ENCODE results near the gene OR8J1.
"Not testable (repeated sequence)": the region's sequence is repeated elsewhere in the genome, so short reads cannot be mapped to it uniquely, and the experiment has no call there.

The OR8J1 gene

DNA sequence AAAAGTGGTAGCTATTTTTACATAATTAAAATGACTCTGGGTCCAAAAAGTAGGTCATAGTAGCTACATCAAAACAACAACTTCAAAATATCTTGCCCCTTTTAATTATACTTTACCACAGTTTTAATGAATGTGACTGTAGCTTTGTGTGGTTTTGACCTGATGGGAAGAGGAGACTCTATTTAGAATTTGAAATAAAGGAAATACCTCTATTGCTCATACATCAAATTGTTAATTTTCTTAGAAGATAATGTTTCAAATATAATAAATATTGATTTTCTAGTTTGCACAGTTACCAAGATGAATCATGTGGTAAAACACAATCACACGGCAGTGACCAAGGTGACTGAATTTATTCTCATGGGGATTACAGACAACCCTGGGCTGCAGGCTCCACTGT, 8.4 kb upstream of the OR8J1 start, which contains the start of gene OR8K1:
Gene OR8K1, plus strand, starts transcription at position 301 of the 400 bp plus-strand sequence. Its CDS starts 0 bp downstream, at position 301.
- Histone ChIP-seq H3K36me3 (no peaks in the 10 kb centered on the region), H3K27me3 (ENCODE audit: insufficient read depth, low read depth, severe bottlenecking) (peaks cover 20% of the 10 kb centered on the region), H3K9me3 (ENCODE audit: severe bottlenecking) (no peaks in the 10 kb centered on the region), H3K4me3 (ENCODE audit: low read depth, low read length) (no peak within 1 kb of the TSS), H3K27ac (no peak within 1 kb of the TSS)
- no peak for TF ChIP-seq CTCF (IDR thresholded peaks at IDR 0.05; ENCODE audit: low read depth, low read length)
- DNase-seq = no peak

- Histone ChIP-seq H3K27ac (no peak within 1 kb of the TSS), H3K27me3 (ENCODE audit: insufficient read depth, low read depth, severe bottlenecking) (peaks cover 16% of the 10 kb centered on the region), H3K9me3 (ENCODE audit: severe bottlenecking) (no peaks in the 10 kb centered on the region), H3K4me3 (ENCODE audit: low read depth, low read length) (no peak within 1 kb of the TSS), H3K36me3 (no peaks in the 10 kb centered on the region)
- DNase-seq = no peak
- TF ChIP-seq CTCF (IDR thresholded peaks at IDR 0.05; ENCODE audit: low read depth, low read length) = no peak
Measured at GRCh38 chr11:56375324-56375723, 21.2 kb downstream of the OR8J1 start, which contains the start of gene OR8U1. Gene OR8U1, plus strand, starts transcription at chr11:56375624. Its CDS starts 0 bp downstream, at chr11:56375624.

DNA sequence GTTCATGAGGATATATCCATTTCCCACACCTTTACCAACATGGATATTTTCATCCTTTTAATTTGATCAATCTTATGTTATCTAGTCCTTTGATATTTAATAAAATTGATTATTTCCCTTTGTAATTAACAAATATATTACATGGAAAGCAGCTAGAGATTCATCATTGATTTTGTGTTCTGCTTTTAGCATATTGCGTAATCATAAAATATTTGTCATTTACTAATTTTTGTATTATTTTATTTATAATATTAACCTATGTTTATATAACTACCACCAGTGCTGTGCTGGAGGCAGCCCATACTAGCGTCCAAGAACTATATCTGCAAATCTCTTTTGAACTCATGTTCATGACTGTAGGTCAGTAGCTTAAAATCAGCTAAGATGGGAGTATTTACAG, 26.0 kb downstream of the OR8J1 start:
- Histone ChIP-seq H3K27me3 (ENCODE audit: insufficient read depth, low read depth, severe bottlenecking) (peaks cover 15% of the 10 kb centered on the region), H3K9me3 (ENCODE audit: severe bottlenecking) (no peaks in the 10 kb centered on the region), H3K36me3 (no peaks in the 10 kb centered on the region), H3K27ac (no peak overlapping the region), H3K4me3 (ENCODE audit: low read depth, low read length) (no peak overlapping the region)
- DNase-seq = no peak
- TF ChIP-seq CTCF (IDR thresholded peaks at IDR 0.05; ENCODE audit: low read depth, low read length) = no peak

GRCh38 chr11:56394381-56394780, 40.3 kb downstream of the OR8J1 start:
- H3K9me3 ChIP-seq (ENCODE audit: severe bottlenecking) = no peaks in the 10 kb centered on the region
- H3K36me3 ChIP-seq = no peaks in the 10 kb centered on the region
- no peak for DNase-seq
- peaks cover 16% of the 10 kb centered on the region for H3K27me3 ChIP-seq (ENCODE audit: insufficient read depth, low read depth, severe bottlenecking)
- H3K4me3 ChIP-seq (ENCODE audit: low read depth, low read length) = no peak overlapping the region
- H3K27ac ChIP-seq = no peak overlapping the region
- TF ChIP-seq CTCF (IDR thresholded peaks at IDR 0.05; ENCODE audit: low read depth, low read length) = no peak

- no peak overlapping the region for H3K27ac ChIP-seq
- peaks cover 17% of the 10 kb centered on the region for H3K27me3 ChIP-seq (ENCODE audit: insufficient read depth, low read depth, severe bottlenecking)
- 0 out of 2 replicates have a peak, but pooled peaks have one; percentile 7 for TF ChIP-seq CTCF (IDR thresholded peaks at IDR 0.05; ENCODE audit: low read depth, low read length)
- no peaks in the 10 kb centered on the region for H3K9me3 ChIP-seq (ENCODE audit: severe bottlenecking)
- no peak overlapping the region for H3K4me3 ChIP-seq (ENCODE audit: low read depth, low read length)
- no peaks in the 10 kb centered on the region for H3K36me3 ChIP-seq
- no peak for DNase-seq
Measured at GRCh38 chr11:56396047-56396446, 42.0 kb downstream of the OR8J1 start.

DNA sequence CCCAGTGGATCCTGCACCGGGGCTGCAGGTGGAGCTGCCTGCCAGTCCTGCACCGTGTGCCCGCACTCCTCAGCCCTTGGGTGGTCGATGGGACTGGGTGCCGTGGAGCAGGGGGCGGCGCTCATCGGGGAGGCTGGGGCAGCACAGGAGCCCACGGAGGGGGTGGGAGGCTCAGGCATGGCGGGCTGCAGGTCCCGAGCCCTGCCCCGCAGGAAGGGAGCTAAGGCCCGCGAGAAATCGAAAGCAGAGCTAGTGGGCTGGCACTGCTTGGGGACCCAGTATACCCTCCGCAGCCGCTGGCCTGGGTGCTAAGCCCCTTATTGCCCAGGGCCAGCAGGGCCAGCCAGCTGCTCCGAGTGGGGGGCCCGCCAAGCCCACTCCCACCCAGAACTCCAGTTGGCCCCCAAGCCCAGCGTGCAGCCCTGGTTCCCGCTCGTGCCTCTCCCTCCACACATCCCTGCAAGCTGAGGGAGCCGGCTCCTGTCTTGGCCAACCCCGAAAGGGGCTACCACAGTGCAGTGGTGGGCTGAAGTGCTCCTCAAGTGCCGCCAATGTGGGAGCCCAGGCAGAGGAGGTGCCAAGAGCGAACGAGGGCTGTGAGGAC, 47.9 kb downstream of the OR8J1 start:
- H3K27me3 ChIP-seq (ENCODE audit: insufficient read depth, low read depth, severe bottlenecking) = peaks cover 40% of the 10 kb centered on the region
- not testable (repeated sequence) for H3K27ac ChIP-seq; H3K4me3 ChIP-seq (ENCODE audit: low read depth, low read length); H3K9me3 ChIP-seq (ENCODE audit: severe bottlenecking); DNase-seq; H3K36me3 ChIP-seq

All from WERI-Rb-1 (cell line).